Endothelial cell of umbilical vein (primary cell): ENCODE results near the gene ALDH3A2. TPM values are rescaled to one million over a fixed set of nuclear protein-coding genes. Genes with fewer than 3 reads are reported as not detected.

Experiments used
- BruUV-seq: library from RNA; stranded (reverse); fragments of 400-500 nt; replicated peaks from 2 replicates; lab custom pipeline; 2021; lab: Mats Ljungman, UMichigan
- CTCF ChIA-PET: fragments of 300-600, 350-600 bp; sonication (Branson Sonifier 250); formaldehyde crosslinking; loops from one replicate; lab custom pipeline; 2021; ENCODE audit warnings: antibody characterized with exemption, inconsistent platforms; lab: Charles Lee
- POLR2A ChIA-PET: fragments of 300-600, 350-600 bp; sonication (Branson Sonifier 250); formaldehyde crosslinking; loops from one replicate; lab custom pipeline; 2021; ENCODE audit warnings: antibody characterized with exemption, inconsistent platforms; lab: Charles Lee
- DNase-seq: peaks from one replicate; pipeline ENCODE4 v3.0.0-alpha.2; 2011; ENCODE audit warnings: low read depth, low spot score
- FAIRE-seq: peaks from 2 replicates; lab custom pipeline; 2011; peaks lifted over from hg19 to GRCh38; lab: Jason Lieb, UNC
- H2AFZ ChIP-seq: 2 replicates; pipeline ENCODE4 v1.6.0; 2012; ENCODE audit warnings: low read depth, low read length, control low read depth, inconsistent platforms
- H3K27ac ChIP-seq: 2 replicates; pipeline ENCODE4 v1.5.1; 2011; ENCODE audit warnings: low read depth, mild to moderate bottlenecking, control low read depth, low read length, moderate library complexity; ENCODE audit not compliant: insufficient read depth
- H3K27me3 ChIP-seq, 2 experiments: 2 replicates each; pipeline versions ENCODE4 v1.6.0 to v1.6.1; 2011; ENCODE audit warnings: low read length in 2 of 2, mixed read lengths in 1 of 2; ENCODE audit not compliant: control insufficient read depth in 2 of 2, insufficient read depth in 2 of 2
- H3K36me3 ChIP-seq, 2 experiments: 2 replicates in 1 of 2; 3 replicates in 1 of 2; pipeline ENCODE4 v1.5.1; 2011; ENCODE audit warnings: low read length in 2 of 2, mild to moderate bottlenecking in 1 of 2, moderate library complexity in 1 of 2; ENCODE audit not compliant: control insufficient read depth in 2 of 2, insufficient read depth in 2 of 2; ENCODE audit errors: extremely low read depth in 1 of 2
- H3K4me1 ChIP-seq: 3 replicates; pipeline ENCODE4 v1.5.1; 2011; ENCODE audit warnings: mild to moderate bottlenecking, low read length; ENCODE audit not compliant: control insufficient read depth, insufficient read depth; ENCODE audit errors: extremely low read depth
- H3K4me2 ChIP-seq: 2 replicates; pipeline ENCODE4 v1.6.1; 2011; ENCODE audit warnings: low read length, control low read depth, mixed read lengths; ENCODE audit not compliant: insufficient read depth
- H3K4me3 ChIP-seq, 3 experiments: fragments of 200-600 bp in 1 of 3; sonication (generic), shearing (Covaris generic) in 1 of 3; replicated peaks in 1 of 3; 2 replicates each; pipeline ENCODE4 v1.5.1; 2011 to 2016; ENCODE audit warnings: control low read depth in 3 of 3, low read length in 3 of 3, mild to moderate bottlenecking in 2 of 3, inconsistent platforms in 1 of 3, low read depth in 1 of 3, moderate library complexity in 1 of 3; ENCODE audit not compliant: insufficient read depth in 1 of 3
- H3K79me2 ChIP-seq: 2 replicates; pipeline ENCODE4 v1.6.0; 2012; ENCODE audit warnings: low read length, inconsistent platforms; ENCODE audit not compliant: control insufficient read depth, insufficient read depth
- H3K9ac ChIP-seq: replicated peaks from 2 replicates; pipeline ENCODE3; 2011; ENCODE audit warnings: low read length, control low read depth; ENCODE audit not compliant: insufficient read depth; ENCODE audit errors: extremely low read depth
- H3K9me1 ChIP-seq: replicated peaks from 3 replicates; pipeline ENCODE4 v1.6.0; 2011; ENCODE audit warnings: mild to moderate bottlenecking, low read length; ENCODE audit not compliant: control insufficient read depth, insufficient read depth; ENCODE audit errors: extremely low read depth
- H3K9me3 ChIP-seq: replicated peaks from 2 replicates; pipeline ENCODE4 v1.5.1; 2012; ENCODE audit warnings: low read length, inconsistent platforms; ENCODE audit not compliant: control insufficient read depth, insufficient read depth
- H4K20me1 ChIP-seq: replicated peaks from 2 replicates; pipeline ENCODE3; 2011; ENCODE audit warnings: mild to moderate bottlenecking, low read length; ENCODE audit not compliant: control insufficient read depth, insufficient read depth; ENCODE audit errors: extremely low read depth
- FOS ChIP-seq: IDR thresholded peaks from 2 replicates; pipeline ENCODE4 v1.6.1; 2011; ENCODE audit warnings: mild to moderate bottlenecking, low read length, moderate library complexity, borderline replicate concordance; ENCODE audit not compliant: insufficient read depth
- GATA2 ChIP-seq: IDR thresholded peaks from 2 replicates; pipeline ENCODE4 v1.7.0; 2011; ENCODE audit warnings: low read depth, mild to moderate bottlenecking, moderate library complexity, mixed read lengths, low read length; ENCODE audit not compliant: insufficient read length, insufficient read depth
- MAX ChIP-seq: IDR thresholded peaks from 2 replicates; pipeline ENCODE4 v1.6.1; 2011; ENCODE audit not compliant: insufficient read depth, insufficient read length
- MYC ChIP-seq: IDR thresholded peaks from one replicate; pipeline ENCODE4 v1.6.1; 2011; ENCODE audit warnings: mild to moderate bottlenecking, low read depth, low read length
- POLR2A ChIP-seq: IDR thresholded peaks from 2 replicates; pipeline ENCODE4 v1.6.1; 2012; ENCODE audit warnings: low read depth, mild to moderate bottlenecking, control low read depth, low read length
- POLR2AphosphoS5 ChIP-seq: IDR thresholded peaks from 2 replicates; pipeline ENCODE4 v1.6.1; 2012; ENCODE audit warnings: low read depth, mild to moderate bottlenecking, control low read depth, low read length, moderate library complexity; ENCODE audit not compliant: insufficient read depth
- dilution Hi-C: fragments of 300-500 bp; cut with MboI; formaldehyde crosslinking; loops from one replicate; pipeline ENCODE4 v1.15.0; 2019; ENCODE audit warnings: low sequenced_read_pairs; ENCODE audit not compliant: extremely low pct_ligation_motif_present
- intact Hi-C: fragments of 100-400 bp; cut with micrococcal nuclease; formaldehyde crosslinking; loops from one replicate; pipeline ENCODE4 v1.10.0; 2022
- polyA plus RNA-seq, 4 experiments: library from polyadenylated mRNA; depleted of rRNA in 3 of 4; stranded (reverse) in 3 of 4; unstranded in 1 of 4; fragments of >200 nt; gene quantifications; 2 replicates each; pipeline versions ENCODE4 v1.2.1 to v1.2.3, GENCODE V29; 2011 to 2012; ENCODE audit warnings: missing spikeins in 1 of 4
- total RNA-seq: library from RNA; stranded (reverse); gene quantifications from 2 replicates; pipeline ENCODE4 v1.2.3, GENCODE V29; 2021
- TF ChIP-seq, protein P1 (sequence below), 2 donors: IDR thresholded peaks; 1 replicate in 1 of 2; 2 replicates in 1 of 2; pipeline ENCODE4 v1.5.1; 2011; ENCODE audit warnings: low read length in 2 of 2, mild to moderate bottlenecking in 2 of 2, moderate library complexity in 2 of 2, control low read depth in 1 of 2, inconsistent platforms in 1 of 2, low read depth in 1 of 2; ENCODE audit not compliant: insufficient read depth in 1 of 2; ENCODE audit errors: extremely low read depth in 1 of 2

ALDH3A2 gene
- total and polyA plus RNA-seq, 2 donors (not counting 3 experiments of a cell fraction or from before 2014, with no cell fraction given): 16.7 to 36.5 TPM

DNA sequence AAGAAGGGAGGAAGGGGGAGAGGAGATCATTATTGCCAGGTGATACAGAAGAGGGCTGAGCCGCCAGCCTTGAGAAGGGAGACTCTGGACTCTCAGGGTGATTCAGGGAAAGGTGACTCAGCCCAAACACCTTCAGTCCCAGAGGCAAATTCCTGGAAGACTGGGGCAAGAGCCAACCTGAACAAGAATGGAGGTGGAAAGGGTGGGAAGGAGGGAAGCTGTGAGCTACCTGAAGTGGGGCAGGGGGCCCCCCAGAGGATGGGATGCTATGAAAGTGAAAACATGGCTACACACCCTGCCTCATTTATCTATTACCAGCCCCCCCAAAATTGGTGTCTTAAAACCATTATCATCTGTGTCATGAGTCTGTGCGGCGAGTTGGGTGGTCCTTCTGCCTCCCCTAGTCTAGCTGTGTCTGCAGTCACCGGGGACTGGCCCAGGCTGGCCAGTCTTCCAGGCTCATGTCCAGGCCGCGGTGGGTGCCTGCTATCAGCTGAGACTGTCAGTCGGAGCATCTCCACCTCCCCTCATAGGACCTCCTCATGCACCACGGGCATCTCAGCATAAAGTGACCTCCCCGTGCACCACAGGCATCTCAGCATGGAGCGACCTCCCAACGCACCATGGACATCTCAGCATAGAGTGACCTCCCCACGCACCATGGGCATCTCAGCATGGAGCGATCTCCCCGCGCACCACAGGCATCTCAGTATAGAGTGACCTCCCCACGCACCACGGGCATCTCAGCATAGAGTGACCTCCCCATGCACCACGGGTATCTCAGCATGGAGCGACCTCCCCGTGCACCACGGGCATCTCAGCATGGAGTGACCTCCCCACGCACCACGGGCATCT lies 71.0 kb downstream of the ALDH3A2 start:
- no peak overlapping the region for H2AFZ ChIP-seq
- no TSS peak for BruUV-seq
- no peak overlapping the region for H3K4me2 ChIP-seq
- intact Hi-C loops: no loop called here
- H3K4me3 ChIP-seq: no peak overlapping the region
- no peak for DNase-seq
- TF ChIP-seq GATA2: no peak
- no peak for TF ChIP-seq FOS
- TF ChIP-seq MYC: no peak
- no peak for TF ChIP-seq MAX
- TF ChIP-seq, protein P1, sequence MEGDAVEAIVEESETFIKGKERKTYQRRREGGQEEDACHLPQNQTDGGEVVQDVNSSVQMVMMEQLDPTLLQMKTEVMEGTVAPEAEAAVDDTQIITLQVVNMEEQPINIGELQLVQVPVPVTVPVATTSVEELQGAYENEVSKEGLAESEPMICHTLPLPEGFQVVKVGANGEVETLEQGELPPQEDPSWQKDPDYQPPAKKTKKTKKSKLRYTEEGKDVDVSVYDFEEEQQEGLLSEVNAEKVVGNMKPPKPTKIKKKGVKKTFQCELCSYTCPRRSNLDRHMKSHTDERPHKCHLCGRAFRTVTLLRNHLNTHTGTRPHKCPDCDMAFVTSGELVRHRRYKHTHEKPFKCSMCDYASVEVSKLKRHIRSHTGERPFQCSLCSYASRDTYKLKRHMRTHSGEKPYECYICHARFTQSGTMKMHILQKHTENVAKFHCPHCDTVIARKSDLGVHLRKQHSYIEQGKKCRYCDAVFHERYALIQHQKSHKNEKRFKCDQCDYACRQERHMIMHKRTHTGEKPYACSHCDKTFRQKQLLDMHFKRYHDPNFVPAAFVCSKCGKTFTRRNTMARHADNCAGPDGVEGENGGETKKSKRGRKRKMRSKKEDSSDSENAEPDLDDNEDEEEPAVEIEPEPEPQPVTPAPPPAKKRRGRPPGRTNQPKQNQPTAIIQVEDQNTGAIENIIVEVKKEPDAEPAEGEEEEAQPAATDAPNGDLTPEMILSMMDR (IDR thresholded peaks at IDR 0.05; ENCODE audit: extremely low read depth in 1 of 2, insufficient read depth in 1 of 2, low read depth in 1 of 2, low read length in 2 of 2): no peak
- TF ChIP-seq POLR2A: no peak
- TF ChIP-seq POLR2AphosphoS5: no peak
- no peaks in the 10 kb centered on the region for H3K27me3 ChIP-seq
- no peaks in the 10 kb centered on the region for H3K9me1 ChIP-seq
- H4K20me1 ChIP-seq: no peaks in the 10 kb centered on the region
- H3K79me2 ChIP-seq: no peaks in the 10 kb centered on the region
- POLR2A ChIA-PET: no interaction called here
- H3K4me1 ChIP-seq: peaks cover 3% of the 10 kb centered on the region
- H3K27ac ChIP-seq: no peak overlapping the region
- FAIRE-seq: no peak
- H3K9me3 ChIP-seq: no peaks in the 10 kb centered on the region
- no peaks in the 10 kb centered on the region for H3K36me3 ChIP-seq
- H3K9ac ChIP-seq: no peak overlapping the region
- dilution Hi-C loops: no loop called here
- CTCF ChIA-PET: interaction anchor here (1.0 to 1.5 kb wide), 2 partner anchors 8 to 209 kb away, joined by 3 to 5 read pairs; no protein-coding TSS in a partner anchor
